ENCODE results near the gene VEPH1.

DNA sequence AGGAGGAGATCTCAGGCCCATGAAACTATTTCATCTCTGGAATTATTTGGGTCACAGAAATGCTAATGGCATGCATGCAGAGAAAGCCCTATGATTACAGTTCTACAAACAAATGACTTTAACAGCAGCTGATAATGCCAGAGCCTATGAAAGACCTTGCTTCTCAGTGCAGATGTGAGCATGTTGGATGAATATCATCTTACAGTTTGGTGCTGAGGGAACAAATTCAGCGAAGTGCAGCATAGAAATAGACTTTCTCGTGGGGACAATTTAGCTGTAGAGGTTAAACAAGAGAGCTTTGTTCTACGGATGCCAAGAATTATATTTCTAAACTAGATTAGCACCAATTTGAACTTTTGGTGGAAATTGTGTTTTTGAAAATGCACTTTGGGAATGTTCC lies 38.9 kb downstream of the VEPH1 start:
- TF ChIP-seq SIN3A (IDR thresholded peaks at IDR 0.05; ENCODE audit: borderline replicate concordance, insufficient read depth, low read depth, low read length) (no peak), POLR2AphosphoS5 (IDR thresholded peaks at IDR 0.05; ENCODE audit: low read depth, low read length) (no peak), REST (IDR thresholded peaks at IDR 0.05; ENCODE audit: insufficient read depth in 1 of 2, low read depth in 2 of 2, low read length in 1 of 2) (no peak)
- TF ChIP-seq, protein P1, sequence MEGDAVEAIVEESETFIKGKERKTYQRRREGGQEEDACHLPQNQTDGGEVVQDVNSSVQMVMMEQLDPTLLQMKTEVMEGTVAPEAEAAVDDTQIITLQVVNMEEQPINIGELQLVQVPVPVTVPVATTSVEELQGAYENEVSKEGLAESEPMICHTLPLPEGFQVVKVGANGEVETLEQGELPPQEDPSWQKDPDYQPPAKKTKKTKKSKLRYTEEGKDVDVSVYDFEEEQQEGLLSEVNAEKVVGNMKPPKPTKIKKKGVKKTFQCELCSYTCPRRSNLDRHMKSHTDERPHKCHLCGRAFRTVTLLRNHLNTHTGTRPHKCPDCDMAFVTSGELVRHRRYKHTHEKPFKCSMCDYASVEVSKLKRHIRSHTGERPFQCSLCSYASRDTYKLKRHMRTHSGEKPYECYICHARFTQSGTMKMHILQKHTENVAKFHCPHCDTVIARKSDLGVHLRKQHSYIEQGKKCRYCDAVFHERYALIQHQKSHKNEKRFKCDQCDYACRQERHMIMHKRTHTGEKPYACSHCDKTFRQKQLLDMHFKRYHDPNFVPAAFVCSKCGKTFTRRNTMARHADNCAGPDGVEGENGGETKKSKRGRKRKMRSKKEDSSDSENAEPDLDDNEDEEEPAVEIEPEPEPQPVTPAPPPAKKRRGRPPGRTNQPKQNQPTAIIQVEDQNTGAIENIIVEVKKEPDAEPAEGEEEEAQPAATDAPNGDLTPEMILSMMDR (IDR thresholded peaks at IDR 0.05): no peak
